ENCODE measurements around the gene MED16. TPM values are rescaled to one million over a fixed set of nuclear protein-coding genes. Genes with fewer than 3 reads are reported as not detected.

The MED16 gene
- total and polyA plus RNA-seq, 10 of the 15 experiments (the other 5 are each of a cell fraction or from before 2014, with no cell fraction given) = 0.56 to 51.1 (median 13.6) TPM

DNA sequence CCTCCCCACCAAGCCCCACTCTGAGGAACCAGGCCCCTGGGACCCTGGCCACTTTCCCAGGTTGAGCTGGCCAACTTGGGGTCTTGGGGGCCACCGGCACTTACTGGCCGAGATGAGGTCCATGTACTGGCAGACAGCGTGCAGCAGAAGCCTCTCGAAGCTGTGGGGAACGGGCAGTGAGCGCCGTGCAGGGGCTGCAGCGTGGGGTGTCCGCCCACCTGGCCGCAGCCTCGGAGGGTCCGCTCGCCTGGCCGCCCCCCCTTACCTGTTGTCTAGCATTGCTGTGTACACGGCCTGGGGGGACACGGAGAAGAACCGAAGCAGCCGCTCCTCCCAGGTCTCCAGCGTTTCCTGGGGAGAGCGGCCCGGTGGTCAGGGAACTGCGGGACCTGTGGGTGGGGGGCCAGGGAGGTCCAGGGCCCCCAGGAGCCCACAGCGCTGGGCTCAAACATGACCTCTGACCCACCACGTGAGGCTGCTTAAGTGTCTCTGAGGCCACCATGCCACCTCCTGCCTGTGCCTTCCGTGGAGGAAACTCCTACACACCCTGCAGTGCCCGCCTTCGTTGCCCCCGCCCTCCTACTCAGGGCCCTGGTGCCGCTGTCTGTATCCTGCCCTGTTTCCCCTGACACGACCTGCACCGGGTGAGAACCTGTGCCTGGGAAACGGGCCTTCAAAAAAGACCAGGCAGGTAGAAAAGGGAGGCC is 6.5 kb upstream of the MED16 start:
- TF ChIP-seq ZNF217 (IDR thresholded peaks at IDR 0.05) = no peak
- no peak for TF ChIP-seq EZH2 (IDR thresholded peaks at IDR 0.05; ENCODE audit: borderline replicate concordance, control insufficient read depth, low read depth, low read length)
- no peak for TF ChIP-seq ETV6 (conservative IDR thresholded peaks at IDR 0.05 in 1 of 2, IDR thresholded peaks at IDR 0.05 in 1 of 2; ENCODE audit: borderline replicate concordance in 1 of 2, low read depth in 1 of 2)
- TF ChIP-seq PAX5 (IDR thresholded peaks at IDR 0.05; ENCODE audit: borderline replicate concordance, low read depth, low read length) = no peak
- TF ChIP-seq PKNOX1 (IDR thresholded peaks at IDR 0.05) = no peak
- no peak for TF ChIP-seq NKRF (conservative IDR thresholded peaks at IDR 0.05)
- Histone ChIP-seq H4K20me1 (ENCODE audit: control insufficient read depth, insufficient read depth) (no peaks in the 10 kb centered on the region), H3K9ac (ENCODE audit: control insufficient read depth, insufficient read depth, low read length) (no peak overlapping the region), H2AFZ (ENCODE audit: control insufficient read depth, low read depth, low read length) (no peak overlapping the region), H3K36me3 (ENCODE audit: control insufficient read depth in 2 of 2, insufficient read depth in 2 of 2, low read length in 1 of 2) (peaks cover 0 to 6% of the 10 kb centered on the region in 2 experiments; a peak in 2 of 4 replicates), H3K4me1 (ENCODE audit: control insufficient read depth, insufficient read depth, low read length) (no peaks in the 10 kb centered on the region), H3K27ac (ENCODE audit: control insufficient read depth, insufficient read depth) (no peak overlapping the region), H3K9me3 (replicated peaks; ENCODE audit: control insufficient read depth, insufficient read depth, low read length) (no peaks in the 10 kb centered on the region), H3K4me2 (ENCODE audit: control insufficient read depth, insufficient read depth) (no peak overlapping the region), H3K4me3 (no peak overlapping the region), H3K79me2 (ENCODE audit: control insufficient read depth, insufficient read depth, low read length) (no peaks in the 10 kb centered on the region), H3K27me3 (replicated peaks in 1 of 2; ENCODE audit: control insufficient read depth in 2 of 2, insufficient read depth in 2 of 2, low read length in 1 of 2) (no peaks in the 10 kb centered on the region)
- no TSS peak for BruUV-seq (replicated peaks)
- no peak for ATAC-seq
- intact Hi-C loops (cut with micrococcal nuclease; ENCODE audit: unreplicated experiment) (no loop called here), in situ Hi-C loops (cut with MboI) (no loop called here)
- ChIA-PET SMC1A (ENCODE audit: uncharacterized antibody, unreplicated experiment) (no interaction called here), RAD21 (ENCODE audit: unreplicated experiment) (no interaction called here), CTCF (no interaction called here), POLR2A (no interaction called here)
- no peak for FAIRE-seq
- WGBS (ENCODE audit: insufficient coverage, insufficient replicate concordance, low lambda C conversion rate, missing lambda C conversion rate) = 76% methylated on average over 28 of the region's 32 CpGs
- no peak for DNase-seq (ENCODE audit: low read depth, low spot score)
